Thymus (tissue), 11 donors: ENCODE measurements around the gene CDH13. TPM values are rescaled to one million over a fixed set of nuclear protein-coding genes. Genes with fewer than 3 reads are reported as not detected.

Source experiments
- DNase-seq, 9 donors: peaks; one replicate each; pipeline ENCODE4 v3.0.0-alpha.2; 2013; ENCODE audit warnings: low spot score in 9 of 9, low read depth in 6 of 9, missing footprints in 1 of 9
- H3K27ac ChIP-seq, 2 donors: one replicate each; pipeline ENCODE4 v1.5.1; 2013; ENCODE audit warnings: control low read depth in 1 of 2, low read depth in 1 of 2, low read length in 1 of 2, mild to moderate bottlenecking in 1 of 2, moderate library complexity in 1 of 2
- H3K27me3 ChIP-seq, 2 donors: one replicate each; pipeline ENCODE4 v1.5.1; 2013; ENCODE audit warnings: low read length in 1 of 2; ENCODE audit not compliant: control insufficient read depth in 2 of 2, insufficient read depth in 1 of 2
- H3K36me3 ChIP-seq, 2 donors: one replicate each; pipeline ENCODE4 v1.5.1; 2013; ENCODE audit warnings: low read length in 1 of 2, mild to moderate bottlenecking in 1 of 2, moderate library complexity in 1 of 2; ENCODE audit not compliant: control insufficient read depth in 2 of 2, insufficient read depth in 2 of 2
- H3K4me1 ChIP-seq, 2 donors: one replicate each; pipeline ENCODE4 v1.5.1; 2013; ENCODE audit warnings: low read length in 2 of 2; ENCODE audit not compliant: control insufficient read depth in 2 of 2, insufficient read depth in 2 of 2
- H3K4me3 ChIP-seq, 2 donors: one replicate each; pipeline ENCODE4 v1.5.1; 2013; ENCODE audit warnings: low read length in 2 of 2, control low read depth in 1 of 2, mild to moderate bottlenecking in 1 of 2
- H3K9me3 ChIP-seq, 2 donors: one replicate each; pipeline ENCODE4 v1.5.1; 2013; ENCODE audit warnings: low read length in 1 of 2, mild to moderate bottlenecking in 1 of 2; ENCODE audit not compliant: control insufficient read depth in 2 of 2, insufficient read depth in 1 of 2
- WGBS: extraction: QIAGEN DNeasy Blood & Tissue Kit; methylation state at CpG from one replicate; pipeline ENCODE4 v1.1.7; 2013; 5-methylcytosine and 5-hydroxymethylcytosine counted together
- polyA plus RNA-seq: library from polyadenylated mRNA; stranded (reverse); fragments of 200-250 nt; gene quantifications from one replicate; pipeline ENCODE4 v1.2.3, GENCODE V29; 2013
- total RNA-seq: library from RNA; stranded (reverse); fragments of 120-200 nt; gene quantifications from one replicate; pipeline ENCODE4 v1.2.4, GENCODE V29; 2013
- donor health status: healthy.

Gene CDH13
- total and polyA plus RNA-seq, 2 donors = 1.5 to 3.7 TPM

- no peak for DNase-seq
- H3K36me3 ChIP-seq = no peaks in the 10 kb centered on the region
- WGBS = 92% methylated on average over 6 of the region's 6 CpGs
- no peaks in the 10 kb centered on the region for H3K9me3 ChIP-seq
- H3K4me3 ChIP-seq = no peak overlapping the region
- H3K27ac ChIP-seq = no peak overlapping the region
- H3K27me3 ChIP-seq = no peaks in the 10 kb centered on the region
- H3K4me1 ChIP-seq = no peaks in the 10 kb centered on the region
These were observed 501.3 kb downstream of the CDH13 start for GRCh38 chr16:83128041-83128440.

- H3K4me1 ChIP-seq = no peaks in the 10 kb centered on the region
- no peak overlapping the region for H3K4me3 ChIP-seq
- H3K9me3 ChIP-seq = no peaks in the 10 kb centered on the region
- WGBS = 90% methylated on average over 3 of the region's 3 CpGs
- H3K27me3 ChIP-seq = no peaks in the 10 kb centered on the region
- no peak for DNase-seq
- H3K36me3 ChIP-seq = no peaks in the 10 kb centered on the region
- H3K27ac ChIP-seq = no peak overlapping the region
These were observed 503.3 kb downstream of the CDH13 start for GRCh38 chr16:83130039-83130438.

DNA sequence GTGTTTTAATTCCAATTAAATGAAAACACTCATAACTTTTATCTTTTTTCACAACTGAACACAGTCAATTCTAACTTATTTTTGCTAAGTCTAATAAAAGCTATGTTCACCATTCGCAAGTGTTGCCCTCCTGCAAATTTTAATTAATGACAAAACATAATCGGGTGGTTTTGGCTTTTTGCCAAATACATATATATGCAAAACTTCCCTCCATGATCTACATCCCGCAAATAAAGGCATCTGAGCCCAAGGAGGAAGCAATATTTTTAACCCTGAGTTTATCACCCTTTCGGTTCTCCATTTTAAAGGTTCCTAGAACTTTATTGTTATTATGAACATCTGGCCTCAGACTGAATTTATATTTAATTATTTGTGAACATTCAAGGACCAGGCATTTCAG is 507.9 kb downstream of the CDH13 start:
- no peak for DNase-seq
- 68% methylated on average over 4 of the region's 4 CpGs for WGBS

GRCh38 chr16:83136419-83136818 is 509.6 kb downstream of the CDH13 start:
- Histone ChIP-seq H3K27ac (no peak overlapping the region), H3K36me3 (no peaks in the 10 kb centered on the region), H3K4me3 (no peak overlapping the region), H3K27me3 (no peaks in the 10 kb centered on the region), H3K4me1 (peaks cover 0 to 13% of the 10 kb centered on the region in 2 donors), H3K9me3 (no peaks in the 10 kb centered on the region)
- DNase-seq = no peak
- WGBS = 97% methylated on average over 9 of the region's 9 CpGs

More for the DNA sequence above, 507.9 kb downstream of the CDH13 start:
- Histone ChIP-seq H3K27ac (no peak overlapping the region), H3K27me3 (no peaks in the 10 kb centered on the region), H3K4me3 (no peak overlapping the region), H3K4me1 (peaks cover 0 to 13% of the 10 kb centered on the region in 2 donors), H3K36me3 (no peaks in the 10 kb centered on the region), H3K9me3 (no peaks in the 10 kb centered on the region)

DNA sequence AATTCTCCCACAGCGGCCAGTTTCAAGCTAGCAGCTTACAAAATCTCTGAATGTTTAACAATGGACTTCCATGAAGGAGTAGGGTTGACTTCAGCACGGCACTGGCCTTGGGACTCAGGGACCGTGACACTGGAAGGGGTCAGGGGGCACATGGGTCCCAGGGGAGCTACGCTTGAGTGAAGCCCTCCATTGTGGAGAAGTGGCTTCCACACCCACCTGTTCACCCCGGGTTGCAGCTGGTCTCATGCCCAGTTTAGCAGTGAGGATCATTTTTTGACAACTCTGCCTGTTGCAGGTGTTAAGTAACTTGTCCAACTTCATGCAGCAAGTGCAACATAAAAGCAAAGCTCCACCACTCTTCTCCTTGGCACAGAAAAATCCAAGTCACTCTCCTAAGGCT is 510.2 kb downstream of the CDH13 start:
- DNase-seq = peak in 2 of 9 donors; percentile 8 to 29
- 71% methylated on average over 5 of the region's 5 CpGs for WGBS
- H3K4me3 ChIP-seq = no peak overlapping the region
- peak overlapping the region; percentile 51 to 53 for H3K27ac ChIP-seq
- H3K36me3 ChIP-seq = no peaks in the 10 kb centered on the region
- H3K4me1 ChIP-seq = peaks cover 0 to 13% of the 10 kb centered on the region in 2 donors
- H3K27me3 ChIP-seq = no peaks in the 10 kb centered on the region
- no peaks in the 10 kb centered on the region for H3K9me3 ChIP-seq

DNA sequence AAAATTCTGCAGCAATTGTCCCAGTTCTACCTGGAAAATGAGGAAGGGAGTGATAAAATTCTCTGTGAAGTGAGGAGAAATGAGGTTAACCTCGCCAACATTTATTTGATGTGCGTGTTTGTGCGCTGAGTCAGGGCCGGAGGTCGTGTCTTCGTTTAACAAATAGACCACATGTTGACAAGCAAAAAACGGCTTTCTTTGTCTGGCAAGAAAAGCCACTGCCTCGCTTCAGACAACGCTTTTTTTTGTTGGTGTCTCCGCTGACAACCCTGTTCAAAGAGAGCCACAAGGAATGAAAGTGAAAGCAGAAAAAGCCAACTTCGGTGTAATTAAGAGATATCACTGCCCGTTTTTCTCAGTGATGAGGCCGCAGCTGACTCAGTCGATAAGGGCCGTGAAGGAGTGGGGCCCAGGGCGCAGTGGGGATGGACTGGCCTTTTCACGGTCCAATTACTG is 510.6 kb downstream of the CDH13 start:
- Histone ChIP-seq H3K27me3 (no peaks in the 10 kb centered on the region), H3K27ac (peak overlapping the region; percentile 53 to 57), H3K4me1 (peaks cover 0 to 13% of the 10 kb centered on the region in 2 donors), H3K9me3 (no peaks in the 10 kb centered on the region), H3K4me3 (peak overlapping the region in 1 of 2 donors; percentile 31), H3K36me3 (no peaks in the 10 kb centered on the region)
- DNase-seq = peak in 5 of 9 donors; percentile 10 to 51 (median 15)
- 46% methylated on average over 17 of the region's 17 CpGs for WGBS

DNA sequence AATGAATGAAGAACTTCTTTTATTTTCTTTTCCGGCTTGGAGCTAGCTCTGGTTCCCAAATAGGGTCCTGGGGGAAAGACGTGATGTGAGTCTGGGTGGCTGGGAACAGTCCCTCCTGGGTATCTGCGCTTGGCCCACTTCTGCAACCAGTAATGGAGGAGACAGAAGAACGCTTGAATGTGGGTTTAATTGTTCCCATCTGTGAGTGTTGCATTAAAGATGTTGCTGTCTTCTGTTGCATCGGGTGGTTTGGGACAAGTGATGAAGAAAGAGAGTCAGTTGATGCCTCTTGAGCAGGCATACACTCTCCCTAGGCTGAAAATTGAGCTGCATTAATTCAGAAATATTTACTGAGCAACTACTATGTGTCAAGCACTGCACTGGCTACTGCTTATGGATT is 511.1 kb downstream of the CDH13 start:
- Histone ChIP-seq H3K4me1 (peaks cover 0 to 13% of the 10 kb centered on the region in 2 donors), H3K27ac (peak overlapping the region; percentile 33 to 57), H3K36me3 (no peaks in the 10 kb centered on the region), H3K27me3 (no peaks in the 10 kb centered on the region), H3K4me3 (peak overlapping the region in 1 of 2 donors; percentile 31), H3K9me3 (no peaks in the 10 kb centered on the region)
- 88% methylated on average over 5 of the region's 5 CpGs for WGBS
- no peak for DNase-seq

- H3K4me3 ChIP-seq = no peak overlapping the region
- no peaks in the 10 kb centered on the region for H3K27me3 ChIP-seq
- H3K36me3 ChIP-seq = no peaks in the 10 kb centered on the region
- H3K4me1 ChIP-seq = peaks cover 0 to 13% of the 10 kb centered on the region in 2 donors
- H3K27ac ChIP-seq = no peak overlapping the region
- H3K9me3 ChIP-seq = no peaks in the 10 kb centered on the region
- WGBS = 88% methylated on average over 7 of the region's 7 CpGs
- no peak for DNase-seq
These were observed 511.7 kb downstream of the CDH13 start for GRCh38 chr16:83138512-83138911.

- no peaks in the 10 kb centered on the region for H3K36me3 ChIP-seq
- no peaks in the 10 kb centered on the region for H3K9me3 ChIP-seq
- no peak overlapping the region for H3K4me3 ChIP-seq
- H3K27ac ChIP-seq = no peak overlapping the region
- no peak for DNase-seq
- H3K27me3 ChIP-seq = no peaks in the 10 kb centered on the region
- 96% methylated on average over 8 of the region's 8 CpGs for WGBS
- peaks cover 0 to 13% of the 10 kb centered on the region in 2 donors for H3K4me1 ChIP-seq
These were observed 512.4 kb downstream of the CDH13 start for GRCh38 chr16:83138976-83139690.
